ENCODE data around the gene PLD2. TPM values are rescaled to one million over a fixed set of nuclear protein-coding genes. Genes with fewer than 3 reads are reported as not detected.
"Not testable (repeated sequence)": the region's sequence is repeated elsewhere in the genome, so short reads cannot be mapped to it uniquely, and the experiment has no call there.

Gene PLD2
- total and polyA plus RNA-seq, 2 donors (not counting 1 experiment from before 2014, with no cell fraction given), result 53.1 to 69.2 TPM

GRCh38 chr17:4827399-4827798 is 20.4 kb downstream of the PLD2 start:
- Histone ChIP-seq H3K4me2 (replicated peaks; ENCODE audit: low read depth, low read length, poor library complexity, severe bottlenecking) (no peak overlapping the region), H3K27ac (ENCODE audit: low read length in 2 of 2) (no peak overlapping the region), H2AFZ (ENCODE audit: insufficient read depth, low read depth, low read length, poor library complexity, severe bottlenecking) (no peak overlapping the region), H3K79me2 (ENCODE audit: control insufficient read depth, insufficient read depth, low read length) (no peaks in the 10 kb centered on the region), H3K27me3 (replicated peaks in 1 of 4; ENCODE audit: control extremely low read depth in 1 of 4, control insufficient read depth in 3 of 4, insufficient read depth in 4 of 4, low read length in 3 of 4) (no peaks in the 10 kb centered on the region), H3K9me3 (ENCODE audit: control extremely low read depth in 1 of 3, control insufficient read depth in 2 of 3, insufficient read depth in 1 of 3, low read length in 2 of 3) (no peaks in the 10 kb centered on the region), H3K4me1 (ENCODE audit: control insufficient read depth in 2 of 2, insufficient read depth in 2 of 2, low read length in 2 of 2) (no peaks in the 10 kb centered on the region), H3K36me3 (replicated peaks in 1 of 2; ENCODE audit: control extremely low read depth in 1 of 2, control insufficient read depth in 1 of 2, extremely low read depth in 1 of 2, insufficient read depth in 2 of 2, low read length in 1 of 2) (no peaks in the 10 kb centered on the region), H3K9ac (ENCODE audit: low read length) (no peak overlapping the region), H4K20me1 (ENCODE audit: control insufficient read depth, insufficient read depth, low read length, poor library complexity, severe bottlenecking) (no peaks in the 10 kb centered on the region), H3K4me3 (ENCODE audit: control extremely low read depth in 1 of 5, extremely low read depth in 1 of 5, insufficient read depth in 1 of 5, low read depth in 2 of 5, low read length in 4 of 5) (no peak overlapping the region)
- Mint-ChIP-seq H3K4me1 (no peaks in the 10 kb centered on the region), H3K27me3 (no peaks in the 10 kb centered on the region), H3K4me3 (no peak overlapping the region), H3K9me3 (ENCODE audit: insufficient read depth) (no peaks in the 10 kb centered on the region), H3K27ac (no peak overlapping the region)
- POLR2A ChIA-PET, result no interaction called here
- CTCF ChIA-PET, result no interaction called here
- 63% methylated on average over 3 of the region's 8 CpGs for WGBS (ENCODE audit: insufficient coverage)
- no peak for ATAC-seq (ENCODE audit: low read depth)
- intact Hi-C loops (cut with micrococcal nuclease), result no loop called here
- no peak for TF ChIP-seq EZH2 (IDR thresholded peaks at IDR 0.05; ENCODE audit: borderline replicate concordance, insufficient read depth, low read depth, low read length, poor library complexity, severe bottlenecking)
- TF ChIP-seq, protein P1, sequence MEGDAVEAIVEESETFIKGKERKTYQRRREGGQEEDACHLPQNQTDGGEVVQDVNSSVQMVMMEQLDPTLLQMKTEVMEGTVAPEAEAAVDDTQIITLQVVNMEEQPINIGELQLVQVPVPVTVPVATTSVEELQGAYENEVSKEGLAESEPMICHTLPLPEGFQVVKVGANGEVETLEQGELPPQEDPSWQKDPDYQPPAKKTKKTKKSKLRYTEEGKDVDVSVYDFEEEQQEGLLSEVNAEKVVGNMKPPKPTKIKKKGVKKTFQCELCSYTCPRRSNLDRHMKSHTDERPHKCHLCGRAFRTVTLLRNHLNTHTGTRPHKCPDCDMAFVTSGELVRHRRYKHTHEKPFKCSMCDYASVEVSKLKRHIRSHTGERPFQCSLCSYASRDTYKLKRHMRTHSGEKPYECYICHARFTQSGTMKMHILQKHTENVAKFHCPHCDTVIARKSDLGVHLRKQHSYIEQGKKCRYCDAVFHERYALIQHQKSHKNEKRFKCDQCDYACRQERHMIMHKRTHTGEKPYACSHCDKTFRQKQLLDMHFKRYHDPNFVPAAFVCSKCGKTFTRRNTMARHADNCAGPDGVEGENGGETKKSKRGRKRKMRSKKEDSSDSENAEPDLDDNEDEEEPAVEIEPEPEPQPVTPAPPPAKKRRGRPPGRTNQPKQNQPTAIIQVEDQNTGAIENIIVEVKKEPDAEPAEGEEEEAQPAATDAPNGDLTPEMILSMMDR (IDR thresholded peaks at IDR 0.05), result no peak
- DNase-seq, result no peak

GRCh38 chr17:4832829-4833177 is 25.9 kb downstream of the PLD2 start:
- POLR2A ChIA-PET, result interaction anchor here (1.1 kb wide), 1 partner anchor 43 kb away, joined by 4 read pairs; no protein-coding TSS in a partner anchor

More at GRCh38 chr17:4832829-4833177, 25.9 kb downstream of the PLD2 start:
- Mint-ChIP-seq H3K27ac (peak overlapping the region; percentile 99), H3K4me3 (peak overlapping the region; percentile 99), H3K4me1 (peaks cover 29% of the 10 kb centered on the region)
- H3K9ac ChIP-seq (ENCODE audit: low read length), result peak overlapping the region; percentile 82
- peak; percentile 15 for ATAC-seq (ENCODE audit: low read depth)
- H4K20me1 ChIP-seq (ENCODE audit: control insufficient read depth, insufficient read depth, low read length, poor library complexity, severe bottlenecking), result peaks cover 44% of the 10 kb centered on the region
- H3K36me3 ChIP-seq (replicated peaks in 1 of 2; ENCODE audit: control extremely low read depth in 1 of 2, control insufficient read depth in 1 of 2, extremely low read depth in 1 of 2, insufficient read depth in 2 of 2, low read length in 1 of 2); H3K9me3 ChIP-seq (ENCODE audit: control extremely low read depth in 1 of 3, control insufficient read depth in 2 of 3, insufficient read depth in 1 of 3, low read length in 2 of 3); H3K27me3 Mint-ChIP-seq; DNase-seq; H3K27me3 ChIP-seq (replicated peaks in 1 of 4; ENCODE audit: control extremely low read depth in 1 of 4, control insufficient read depth in 3 of 4, insufficient read depth in 4 of 4, low read length in 3 of 4); H3K9me3 Mint-ChIP-seq (ENCODE audit: insufficient read depth): not testable (repeated sequence)
- H3K4me1 ChIP-seq (ENCODE audit: control insufficient read depth in 2 of 2, insufficient read depth in 2 of 2, low read length in 2 of 2), result peaks cover 21 to 26% of the 10 kb centered on the region in 2 donors
- H3K27ac ChIP-seq (ENCODE audit: low read length in 2 of 2), result peak overlapping the region; percentile 77 to 85
- H3K79me2 ChIP-seq (ENCODE audit: control insufficient read depth, insufficient read depth, low read length), result peaks cover 50% of the 10 kb centered on the region
- intact Hi-C loops (cut with micrococcal nuclease), result loop anchor here (1.0 to 2.0 kb wide), 6 partner anchors 26 to 134 kb away; partner anchors contain the start of genes ARRB2, MED11, PLD2 and PSMB6
- H3K4me2 ChIP-seq (replicated peaks; ENCODE audit: low read depth, low read length, poor library complexity, severe bottlenecking), result peak overlapping the region; percentile 94
- peak overlapping the region; percentile 57 to 86 (median 79) for H3K4me3 ChIP-seq (ENCODE audit: control extremely low read depth in 1 of 5, extremely low read depth in 1 of 5, insufficient read depth in 1 of 5, low read depth in 2 of 5, low read length in 4 of 5)
- H2AFZ ChIP-seq (ENCODE audit: insufficient read depth, low read depth, low read length, poor library complexity, severe bottlenecking), result peak overlapping the region; percentile 88
- CTCF ChIA-PET, result interaction anchor here (1.0 kb wide), 1 partner anchor 43 kb away, joined by 3 read pairs; no protein-coding TSS in a partner anchor
- 1% methylated on average over 8 of the region's 17 CpGs for WGBS (ENCODE audit: insufficient coverage)

Data from B cell (primary cell).